GM12801 (cell line): Measurements from ENCODE around the gene ANKS4B.

Experiments used
- CTCF ChIP-seq: IDR thresholded peaks from one replicate; pipeline ENCODE4 v1.5.1; 2011; ENCODE audit warnings: control low read depth; ENCODE audit not compliant: insufficient read length; ENCODE audit errors: extremely low read depth

Gene ANKS4B

GRCh38 chr16:21190599-21190998 lies 42.9 kb upstream of the ANKS4B start:
- no peak for TF ChIP-seq CTCF

GRCh38 chr16:21192991-21193390 lies 40.5 kb upstream of the ANKS4B start:
- TF ChIP-seq CTCF, result no peak

GRCh38 chr16:21194771-21195301 lies 38.7 kb upstream of the ANKS4B start:
- no peak for TF ChIP-seq CTCF

- no peak for TF ChIP-seq CTCF
Measured at GRCh38 chr16:21197112-21197511, 36.4 kb upstream of the ANKS4B start.

- no peak for TF ChIP-seq CTCF
Measured at GRCh38 chr16:21197621-21198020, 35.9 kb upstream of the ANKS4B start.

GRCh38 chr16:21199607-21200218 lies 33.8 kb upstream of the ANKS4B start:
- TF ChIP-seq CTCF, result no peak

- TF ChIP-seq CTCF, result no peak
Measured at GRCh38 chr16:21203155-21203797, 30.2 kb upstream of the ANKS4B start.
